CD4-positive, alpha-beta T cell (primary cell): ENCODE results near the gene TNFSF11. TPM values are rescaled to one million over a fixed set of nuclear protein-coding genes. Genes with fewer than 3 reads are reported as not detected.

Experiments
- ATAC-seq: fragments of 200-7000 bp; cut with Tn5 transposase; one replicate; pipeline ENCODE4 v1.10.0; 2022; ENCODE audit warnings: mild to moderate bottlenecking; ENCODE audit not compliant: poor library complexity
- CTCF ChIA-PET: fragments of 350-600 bp; sonication (Branson Sonifier 250); formaldehyde crosslinking; loops from one replicate; lab custom pipeline; 2021; ENCODE audit warnings: antibody characterized with exemption, inconsistent platforms; lab: Charles Lee
- POLR2A ChIA-PET: fragments of 350-600 bp; sonication (Branson Sonifier 250); formaldehyde crosslinking; loops from one replicate; lab custom pipeline; 2021; ENCODE audit warnings: antibody characterized with exemption, inconsistent platforms; lab: Charles Lee
- DNase-seq, 14 experiments: peaks; one replicate each; pipeline ENCODE4 v3.0.0-alpha.2; 2013 to 2020; ENCODE audit warnings: mixed read lengths in 2 of 14
- H3K27ac ChIP-seq, 2 donors: one replicate each; pipeline versions ENCODE4 v1.5.1 to v1.7.0; 2013; ENCODE audit warnings: low read length in 2 of 2, low read depth in 1 of 2, mild to moderate bottlenecking in 1 of 2
- H3K27me3 ChIP-seq, 2 experiments: 1 replicate in 1 of 2; 2 replicates in 1 of 2; pipeline versions ENCODE4 v1.6.1 to v1.7.0; 2013; ENCODE audit warnings: low read length in 2 of 2, control low read depth in 1 of 2, mild to moderate bottlenecking in 1 of 2, moderate library complexity in 1 of 2; ENCODE audit not compliant: insufficient read depth in 2 of 2, control insufficient read depth in 1 of 2
- H3K36me3 ChIP-seq: one replicate; pipeline ENCODE4 v1.6.1; 2013; ENCODE audit warnings: low read length, control low read depth; ENCODE audit not compliant: insufficient read depth
- H3K4me1 ChIP-seq: one replicate; pipeline ENCODE4 v1.6.1; 2013; ENCODE audit warnings: low read length, control low read depth; ENCODE audit not compliant: insufficient read depth
- H3K4me3 ChIP-seq: one replicate; pipeline ENCODE4 v1.5.1; 2013; ENCODE audit warnings: mild to moderate bottlenecking, low read length, moderate library complexity
- H3K9me3 ChIP-seq, 2 experiments: 1 replicate in 1 of 2; 2 replicates in 1 of 2; pipeline versions ENCODE4 v1.6.1 to v1.7.0; 2013; ENCODE audit warnings: low read length in 2 of 2, mild to moderate bottlenecking in 2 of 2, control low read depth in 1 of 2, moderate library complexity in 1 of 2; ENCODE audit not compliant: control insufficient read depth in 1 of 2, insufficient read depth in 1 of 2
- H3K27ac Mint-ChIP-seq: one replicate; pipeline ENCODE4 v1.8.0; 2020; ENCODE audit warnings: mixed read lengths
- H3K27me3 Mint-ChIP-seq: one replicate; pipeline ENCODE4 v1.8.0; 2021; ENCODE audit warnings: mixed read lengths
- H3K36me3 Mint-ChIP-seq: one replicate; pipeline ENCODE4 v1.8.0; 2021; ENCODE audit warnings: low read depth, mixed read lengths
- H3K4me1 Mint-ChIP-seq: one replicate; pipeline ENCODE4 v1.8.0; 2021; ENCODE audit warnings: low read depth, mixed read lengths
- H3K4me3 Mint-ChIP-seq: one replicate; pipeline ENCODE4 v1.8.0; 2020; ENCODE audit warnings: mild to moderate bottlenecking, mixed read lengths
- H3K9me3 Mint-ChIP-seq: one replicate; pipeline ENCODE4 v1.8.0; 2020; ENCODE audit warnings: mixed read lengths
- CTCF ChIP-seq: fragments of 200-600 bp; IDR thresholded peaks from one replicate; pipeline ENCODE4 v1.8.0; 2022; ENCODE audit warnings: antibody characterized with exemption, mild to moderate bottlenecking
- intact Hi-C, 2 experiments: fragments of 100-400 bp; cut with DNase I in 1 of 2; cut with micrococcal nuclease in 1 of 2; formaldehyde crosslinking; loops; one replicate each; pipeline versions ENCODE4 v1.15.1 to v1.9.0; 2023 to 2025; cut with DNase I, micrococcal nuclease
- total RNA-seq, 174 experiments: library from RNA in 2 of 174; stranded (reverse) in 2 of 174; gene quantifications; one replicate each; pipeline ENCODE4 v1.2.3 and lab custom pipeline; 2021 to 2026

TNFSF11 gene
- total RNA-seq, 2 experiments from 2014 or later = 0.38 to 0.45 TPM

- no peaks in the 10 kb centered on the region for H3K27me3 Mint-ChIP-seq
- Histone ChIP-seq H3K4me1 (no peaks in the 10 kb centered on the region), H3K9me3 (no peaks in the 10 kb centered on the region), H3K27me3 (peaks cover 0 to 3% of the 10 kb centered on the region in 2 experiments), H3K36me3 (no peaks in the 10 kb centered on the region), H3K4me3 (no peak overlapping the region), H3K27ac (no peak overlapping the region)
- no peak overlapping the region for H3K4me3 Mint-ChIP-seq
- no peaks in the 10 kb centered on the region for H3K9me3 Mint-ChIP-seq
- no peaks in the 10 kb centered on the region for H3K36me3 Mint-ChIP-seq
- CTCF ChIA-PET = no interaction called here
- POLR2A ChIA-PET = no interaction called here
- no peaks in the 10 kb centered on the region for H3K4me1 Mint-ChIP-seq
- ATAC-seq (no peak), DNase-seq (no peak)
- intact Hi-C loops = no loop called here
- H3K27ac Mint-ChIP-seq = no peak overlapping the region
- TF ChIP-seq CTCF = no peak
Observed at GRCh38 chr13:42549552-42549936, 24.4 kb upstream of the TNFSF11 start.

- no peak for ATAC-seq
- H3K27ac Mint-ChIP-seq = no peak overlapping the region
- H3K27me3 ChIP-seq = peaks cover 0 to 3% of the 10 kb centered on the region in 2 experiments
- H3K9me3 ChIP-seq = no peaks in the 10 kb centered on the region
- CTCF ChIA-PET = no interaction called here
- intact Hi-C loops = no loop called here
- H3K27me3 Mint-ChIP-seq = no peaks in the 10 kb centered on the region
- H3K4me3 Mint-ChIP-seq = no peak overlapping the region
- no peaks in the 10 kb centered on the region for H3K4me1 Mint-ChIP-seq
- H3K4me3 ChIP-seq = no peak overlapping the region
- H3K9me3 Mint-ChIP-seq = no peaks in the 10 kb centered on the region
- no peaks in the 10 kb centered on the region for H3K36me3 Mint-ChIP-seq
- TF ChIP-seq CTCF = no peak
- no peaks in the 10 kb centered on the region for H3K36me3 ChIP-seq
- POLR2A ChIA-PET = no interaction called here
- DNase-seq = no peak
- H3K4me1 ChIP-seq = no peaks in the 10 kb centered on the region
- H3K27ac ChIP-seq = no peak overlapping the region
Observed at GRCh38 chr13:42551611-42552010, 22.3 kb upstream of the TNFSF11 start.

- Mint-ChIP-seq H3K27me3 (no peaks in the 10 kb centered on the region), H3K36me3 (no peaks in the 10 kb centered on the region), H3K9me3 (no peaks in the 10 kb centered on the region), H3K4me3 (no peak overlapping the region), H3K27ac (no peak overlapping the region), H3K4me1 (no peaks in the 10 kb centered on the region)
- POLR2A ChIA-PET = no interaction called here
- H3K36me3 ChIP-seq = no peaks in the 10 kb centered on the region
- H3K4me3 ChIP-seq = no peak overlapping the region
- no peak for TF ChIP-seq CTCF
- CTCF ChIA-PET = no interaction called here
- intact Hi-C loops = no loop called here
- no peak overlapping the region for H3K27ac ChIP-seq
- peaks cover 0 to 3% of the 10 kb centered on the region in 2 experiments for H3K27me3 ChIP-seq
- ATAC-seq (no peak), DNase-seq (no peak)
- peaks cover 0 to under 1% of the 10 kb centered on the region in 2 experiments for H3K9me3 ChIP-seq
- H3K4me1 ChIP-seq = no peaks in the 10 kb centered on the region
Observed at GRCh38 chr13:42553098-42554046, 20.6 kb upstream of the TNFSF11 start.
